GM18502 (cell line): ENCODE measurements around the gene RAD23A.
"Not testable (repeated sequence)": the region's sequence is repeated elsewhere in the genome, so short reads cannot be mapped to it uniquely, and the experiment has no call there.

ENCODE experiments used
- ATAC-seq: cut with Tn5 transposase; IDR thresholded peaks from one replicate; pipeline ENCODE4 v1.9.1; 2021; ENCODE audit warnings: mild to moderate bottlenecking; ENCODE audit not compliant: unreplicated experiment, poor library complexity

Gene RAD23A

DNA sequence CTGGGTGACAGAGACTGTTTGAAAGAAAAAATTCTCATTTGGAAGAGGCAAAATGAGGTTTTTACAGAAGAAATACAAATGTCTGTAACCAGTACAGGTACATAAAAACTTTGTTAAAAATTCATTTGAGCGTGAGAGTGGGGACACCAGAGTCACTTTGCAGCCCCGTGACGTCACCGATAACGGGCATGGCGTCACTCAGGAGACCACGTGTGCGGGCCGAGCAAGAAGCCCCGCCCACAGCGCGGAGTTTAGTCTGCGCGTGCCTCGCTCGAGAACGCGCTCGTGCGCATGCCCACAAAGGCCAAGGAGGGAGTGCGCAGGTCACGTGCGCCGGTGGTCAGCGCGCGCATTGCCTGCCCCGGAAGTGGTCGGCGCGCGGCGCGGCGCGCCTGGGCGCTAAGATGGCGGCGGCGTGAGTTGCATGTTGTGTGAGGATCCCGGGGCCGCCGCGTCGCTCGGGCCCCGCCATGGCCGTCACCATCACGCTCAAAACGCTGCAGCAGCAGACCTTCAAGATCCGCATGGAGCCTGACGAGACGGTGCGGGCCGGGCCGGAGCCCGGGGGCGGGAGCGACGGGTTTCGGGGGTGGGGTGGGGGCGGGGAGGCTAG lies at the start of gene RAD23A:
RAD23A (plus strand) TSS at position 384 of the 613 bp plus-strand sequence; CDS start at position 471, 87 bp downstream.
- peak; percentile 77 for ATAC-seq

DNA sequence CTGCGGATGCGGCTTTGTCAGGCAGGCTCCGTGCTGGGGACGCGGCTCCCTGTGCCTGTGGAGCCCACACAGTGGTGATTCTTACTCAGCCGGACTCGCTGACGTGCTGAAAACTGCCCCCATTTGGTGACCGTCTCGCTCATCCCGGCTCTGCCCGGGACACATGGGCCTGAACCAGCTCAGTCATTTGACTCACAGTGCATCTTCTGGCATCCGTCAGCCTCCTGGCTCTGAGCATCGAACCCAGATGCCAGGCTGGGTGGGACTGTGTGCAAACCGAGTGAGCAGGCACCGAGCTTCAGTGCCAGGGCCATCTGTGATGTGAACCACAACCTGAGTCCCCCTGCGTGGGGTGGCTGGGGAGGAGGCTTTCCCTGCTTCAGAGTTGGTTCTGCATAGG lies 49.2 kb upstream of the RAD23A start:
- ATAC-seq, result no peak

DNA sequence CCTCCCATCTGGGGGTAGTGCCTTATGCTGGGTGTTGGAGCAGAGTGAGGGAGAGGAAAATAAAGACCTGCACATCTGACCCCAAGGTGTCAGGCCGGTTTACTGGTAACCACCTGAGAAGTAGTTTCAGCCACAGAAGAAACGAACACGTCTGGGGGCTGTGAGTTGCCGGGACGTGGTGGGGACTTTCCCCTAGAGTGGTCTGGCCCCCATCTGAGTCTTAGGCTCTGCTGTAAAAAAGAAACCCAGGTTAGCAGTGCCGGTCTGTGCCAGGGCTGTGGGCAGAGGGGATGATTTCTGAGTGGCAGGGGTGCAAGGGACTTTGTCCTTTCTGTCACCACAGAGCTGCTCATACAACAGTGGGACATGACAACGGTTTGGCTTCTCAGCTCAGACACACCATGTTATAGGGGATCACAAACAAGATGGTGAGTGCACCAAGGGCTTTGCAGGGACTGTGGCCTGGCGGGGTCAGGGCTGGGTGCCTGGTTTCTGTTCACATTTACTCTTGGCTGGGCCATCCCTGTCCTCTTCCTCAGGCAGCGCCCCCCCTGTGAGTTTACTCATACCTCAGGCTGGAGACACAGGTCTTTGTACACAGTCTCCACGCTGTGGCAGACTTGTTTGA lies 45.7 kb upstream of the RAD23A start:
- peak; percentile 63 for ATAC-seq

DNA sequence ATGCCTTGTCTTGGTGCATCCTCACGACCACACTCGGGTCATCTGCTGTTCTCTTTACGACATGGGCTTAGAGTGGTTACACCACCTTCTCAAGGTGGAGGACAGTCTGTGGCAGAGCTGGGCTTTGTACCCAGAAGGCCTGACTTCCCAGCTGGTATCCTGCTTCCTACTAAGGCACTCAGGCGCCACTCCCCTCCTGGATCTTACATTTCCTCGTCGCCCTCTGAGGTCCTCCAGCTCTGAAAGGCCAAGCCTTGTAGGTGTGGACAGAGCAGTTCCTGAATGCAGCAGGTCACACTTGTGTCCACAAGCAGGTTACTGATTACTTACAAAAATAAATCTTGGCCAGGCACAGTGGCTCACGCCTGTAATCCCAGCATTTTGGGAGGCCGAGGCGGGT lies 38.5 kb upstream of the RAD23A start:
- ATAC-seq, result no peak

DNA sequence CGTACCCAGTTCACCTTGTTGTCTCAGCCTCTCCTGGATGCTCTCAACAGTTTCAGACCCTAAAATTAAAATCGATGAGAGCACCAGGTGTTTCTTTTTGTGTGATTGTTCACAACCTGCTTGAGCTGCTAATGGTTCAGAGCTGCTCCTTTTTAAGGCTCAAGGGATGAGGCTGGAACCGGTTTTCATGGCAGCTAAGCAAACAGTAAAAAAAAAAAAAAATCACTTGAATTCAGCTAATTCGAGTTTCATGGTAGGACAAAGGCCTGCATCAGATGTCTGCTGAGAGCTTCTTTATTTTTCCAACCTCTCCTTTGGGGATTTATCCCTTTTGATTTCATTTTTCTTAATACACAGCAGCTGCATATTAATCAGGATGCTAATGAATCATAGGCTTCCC lies 33.1 kb upstream of the RAD23A start:
- no peak for ATAC-seq

DNA sequence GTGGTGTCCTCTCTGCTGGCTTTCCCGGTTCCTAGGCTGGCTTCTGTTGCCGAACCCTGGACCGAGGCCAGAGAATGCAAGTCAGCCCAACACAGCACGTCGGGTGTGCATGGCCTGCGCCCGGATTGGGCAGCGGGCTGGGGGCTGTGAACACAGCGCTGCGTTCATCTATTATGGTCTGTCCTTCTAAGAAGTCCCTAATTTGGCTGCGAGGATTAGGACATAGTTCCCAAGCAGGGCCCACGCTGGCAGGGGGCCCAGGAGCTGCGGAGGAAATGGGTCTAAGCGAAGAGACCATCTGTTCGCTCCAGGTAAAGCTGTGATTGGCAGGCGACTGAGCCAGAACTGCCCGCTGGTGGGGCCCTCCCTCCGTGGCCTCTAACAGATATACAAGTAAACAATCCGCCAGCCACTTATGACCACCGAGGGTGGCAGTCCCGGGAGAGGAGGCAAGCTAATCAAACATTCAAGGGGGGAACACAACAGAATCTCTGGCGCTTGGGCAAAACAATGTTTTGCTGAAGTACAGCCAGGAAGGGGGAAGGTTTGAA lies 32.6 kb upstream of the RAD23A start:
- no peak for ATAC-seq

DNA sequence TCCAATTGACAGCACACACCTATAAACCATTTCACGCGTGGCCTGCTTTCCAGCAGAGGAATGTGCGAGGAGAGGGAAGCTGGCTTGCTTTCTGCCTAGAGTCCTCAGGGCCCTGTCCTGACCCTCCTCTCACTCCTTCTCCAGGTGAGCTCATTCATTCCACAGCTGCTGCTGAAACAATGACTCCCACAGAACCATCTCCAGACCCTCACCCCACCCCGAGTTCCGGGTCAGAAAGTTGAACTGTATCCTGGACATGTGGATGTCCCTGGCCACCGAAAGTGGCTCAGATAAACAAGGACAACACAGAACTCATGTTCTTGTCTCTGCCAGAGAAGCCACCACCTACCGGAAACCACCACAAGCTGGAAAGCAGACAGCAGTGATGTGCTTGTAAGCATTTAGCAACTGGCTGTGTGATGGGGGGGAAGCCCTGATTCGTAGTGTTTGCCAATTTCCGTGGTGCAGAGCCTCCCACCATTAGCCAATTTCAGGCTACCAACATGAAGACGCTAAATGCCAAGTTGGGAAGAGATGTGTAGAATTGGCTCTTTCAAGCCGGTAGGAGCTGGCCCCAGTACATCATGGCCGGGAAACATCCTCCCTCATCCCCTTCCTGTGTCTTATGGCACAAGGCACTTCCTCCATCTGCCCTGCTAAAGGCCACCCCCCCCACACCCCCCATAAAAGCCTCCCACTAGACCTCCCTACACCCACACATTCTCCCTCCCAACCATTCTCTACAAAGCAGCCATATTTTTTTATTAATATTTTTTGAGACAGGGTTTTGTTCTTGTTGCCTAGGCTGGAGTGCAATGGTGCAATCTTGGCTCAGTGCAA lies 31.6 kb upstream of the RAD23A start:
- ATAC-seq, result no peak

DNA sequence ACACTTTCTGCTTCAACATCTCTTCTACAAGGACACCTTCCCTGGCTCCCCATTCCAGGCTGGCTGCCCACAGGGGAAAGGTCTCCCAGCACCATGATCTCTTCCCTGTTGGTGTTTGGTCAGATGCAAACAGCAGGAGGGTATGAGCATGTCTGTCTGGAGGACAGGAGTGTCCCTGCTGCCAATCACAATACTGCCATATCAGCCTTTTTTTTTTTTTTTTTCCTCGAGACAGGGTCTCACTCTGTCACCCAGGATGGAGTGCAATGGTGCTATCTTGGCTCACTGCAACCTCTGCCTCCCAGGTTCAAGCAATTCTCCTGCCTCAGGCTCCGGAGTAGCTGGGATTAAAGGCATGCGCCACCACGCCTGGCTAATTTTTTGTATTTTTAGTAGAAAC lies 29.8 kb upstream of the RAD23A start:
- not testable (repeated sequence) for ATAC-seq

DNA sequence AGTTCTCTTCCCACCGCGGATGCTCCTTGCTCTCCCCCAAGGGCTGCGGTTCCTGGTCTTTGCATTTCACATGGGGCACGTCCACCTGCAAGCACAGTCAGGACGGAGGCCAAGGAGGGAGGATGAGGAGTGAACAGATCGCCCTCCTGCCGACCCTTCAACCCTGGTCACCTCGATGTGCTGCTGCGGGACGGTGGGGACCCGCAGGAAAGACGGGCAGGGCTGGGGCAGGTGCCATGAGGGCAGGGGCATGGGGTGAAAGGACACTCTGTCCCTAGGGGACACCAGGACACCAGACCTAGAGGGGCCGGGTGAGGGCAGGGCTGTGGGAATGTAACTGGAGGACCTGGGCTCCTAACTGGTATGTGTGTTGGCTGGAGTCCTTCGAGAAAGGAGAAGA lies 27.4 kb upstream of the RAD23A start:
- ATAC-seq, result no peak

DNA sequence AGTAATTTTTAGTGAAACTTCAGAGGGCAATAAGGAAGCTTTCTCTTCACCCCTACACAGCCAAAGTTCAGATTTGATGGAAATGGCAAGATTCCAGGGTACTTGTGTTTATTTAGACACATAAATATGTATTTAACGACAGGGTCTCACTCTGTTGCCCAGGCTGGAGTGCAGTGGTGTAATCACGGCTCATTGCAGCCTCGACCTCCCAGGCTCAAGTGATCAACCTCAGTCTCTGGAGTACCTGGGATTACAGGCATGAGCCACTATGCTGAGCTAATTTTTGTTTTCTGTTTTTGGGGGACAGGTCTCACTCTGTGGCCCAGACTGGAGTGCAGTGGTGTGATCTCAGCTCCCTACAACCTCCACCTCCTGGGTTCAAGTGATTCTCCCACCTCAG lies 24.6 kb upstream of the RAD23A start:
- no peak for ATAC-seq

DNA sequence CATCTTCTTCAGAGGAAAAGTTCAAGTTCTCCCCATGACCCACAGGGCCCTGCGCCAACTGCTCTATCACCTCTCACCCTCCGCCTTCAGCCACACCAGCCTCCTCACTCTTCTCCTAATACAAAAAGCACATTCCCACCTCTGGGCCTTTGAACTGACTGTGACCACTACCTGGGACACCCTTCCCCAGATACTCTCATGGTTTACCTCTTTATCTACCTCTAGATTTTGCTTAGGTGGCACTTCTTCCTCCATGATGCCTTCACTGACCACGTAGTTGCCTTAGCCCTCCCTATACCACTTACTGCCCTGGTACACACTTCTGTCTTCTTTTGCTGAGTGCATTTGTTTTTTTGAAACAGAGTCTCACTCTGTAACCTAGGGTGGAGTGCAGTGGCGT lies 22.7 kb upstream of the RAD23A start:
- no peak for ATAC-seq

DNA sequence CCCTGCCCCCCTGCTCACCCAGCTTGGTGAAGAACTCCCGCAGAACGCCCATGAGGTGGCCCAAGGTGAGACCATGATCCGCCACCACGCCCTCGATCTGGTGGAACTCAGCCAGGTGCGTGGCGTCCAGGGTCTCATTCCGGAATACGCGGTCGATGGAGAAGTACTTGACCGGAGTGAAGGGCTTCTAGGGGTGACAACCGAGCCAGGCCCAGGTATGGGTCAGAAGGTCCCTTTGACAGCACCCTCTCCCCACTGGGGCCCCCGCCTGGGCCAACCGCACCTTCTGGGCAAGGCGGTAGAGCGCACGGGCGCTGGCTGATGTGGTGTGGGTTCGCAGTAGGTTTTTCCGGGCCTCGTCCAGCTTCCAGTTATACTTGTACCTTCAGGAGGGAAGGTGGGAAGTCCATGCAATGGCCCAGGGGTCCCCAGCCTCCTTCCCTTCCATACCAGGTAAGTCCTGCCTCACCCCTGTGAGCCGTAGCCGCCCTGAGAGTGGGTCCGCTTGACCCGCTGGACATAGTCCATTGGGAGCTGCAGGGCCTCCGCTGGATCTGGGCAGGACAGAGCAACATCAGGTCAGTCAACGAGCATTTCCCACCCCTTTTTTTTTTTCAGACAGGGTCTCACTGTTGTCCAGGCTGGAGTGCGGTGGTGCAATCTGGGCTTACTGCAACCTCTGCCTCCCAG lies 20.9 kb upstream of the RAD23A start:
- ATAC-seq, result no peak

DNA sequence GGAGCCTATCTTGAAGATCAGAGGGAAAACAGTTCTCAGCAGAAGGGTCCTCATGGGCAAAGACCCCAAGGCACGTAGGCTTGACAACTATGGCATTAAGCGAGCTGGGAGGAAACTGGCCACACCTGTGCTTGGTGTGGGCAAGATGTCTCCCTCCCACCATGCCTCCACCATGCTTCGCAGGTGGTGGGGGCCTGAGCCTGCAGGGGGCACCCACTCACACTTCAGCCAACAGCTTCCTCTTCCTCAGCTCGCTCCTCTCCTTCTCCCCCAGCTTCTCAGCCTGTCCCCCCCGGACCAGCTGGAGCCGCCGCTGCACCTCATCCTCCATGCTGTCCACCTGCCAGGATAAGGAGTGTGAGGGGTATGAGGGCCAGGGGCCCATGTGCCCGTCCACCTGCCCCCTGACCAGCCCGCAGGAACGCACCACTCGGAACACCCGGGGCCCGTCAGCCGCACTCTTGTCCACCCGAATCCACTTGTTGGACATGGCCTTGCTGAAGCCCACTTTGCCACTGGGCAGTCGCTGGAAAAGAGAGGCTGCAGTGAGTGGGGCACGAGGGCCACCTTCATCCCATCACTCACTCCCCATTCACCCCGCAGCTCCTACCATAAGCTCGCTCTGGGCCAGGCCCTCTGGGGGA lies 15.5 kb upstream of the RAD23A start:
- no peak for ATAC-seq

DNA sequence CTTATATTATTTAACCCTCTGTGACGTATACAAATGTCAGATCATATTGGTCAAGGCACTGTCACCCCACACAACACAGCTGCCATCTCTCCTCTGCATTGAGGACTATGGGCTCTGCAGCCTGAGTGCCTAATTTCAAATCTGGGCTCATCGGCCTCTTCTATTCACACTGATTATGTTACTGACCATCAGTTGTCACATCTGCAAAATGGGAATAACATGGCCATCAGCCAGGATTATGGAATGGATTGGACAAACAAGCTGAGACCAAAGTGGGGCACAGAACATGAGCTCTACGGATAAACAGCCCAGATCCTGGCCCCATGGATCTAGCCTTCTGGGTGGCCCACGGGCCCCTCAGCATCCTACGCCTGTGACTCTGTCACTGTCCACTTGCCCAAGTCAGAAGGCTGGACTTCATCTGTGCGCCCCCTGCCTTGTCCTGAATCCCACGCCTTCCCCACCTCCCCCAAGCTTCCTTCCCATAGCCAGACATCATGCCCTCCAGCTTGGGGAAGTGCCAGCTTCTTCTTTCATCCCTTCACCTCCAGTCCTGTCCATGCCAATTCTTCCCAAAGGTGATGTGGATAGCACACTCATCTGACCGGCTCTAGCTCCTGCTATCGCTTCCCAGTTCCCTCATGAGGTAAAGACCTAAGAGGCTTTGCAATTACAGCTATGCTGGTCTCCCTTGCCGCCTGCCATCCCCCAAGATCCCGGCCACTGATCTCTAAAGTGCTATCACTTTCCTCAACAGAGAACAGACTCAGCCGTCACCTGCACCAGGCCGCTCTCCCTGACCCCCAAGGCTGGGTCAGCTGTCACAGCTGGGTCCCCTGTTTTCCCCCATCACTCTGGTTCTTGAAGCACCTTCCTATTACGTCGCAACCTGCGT lies 13.0 kb upstream of the RAD23A start:
- ATAC-seq, result no peak

DNA sequence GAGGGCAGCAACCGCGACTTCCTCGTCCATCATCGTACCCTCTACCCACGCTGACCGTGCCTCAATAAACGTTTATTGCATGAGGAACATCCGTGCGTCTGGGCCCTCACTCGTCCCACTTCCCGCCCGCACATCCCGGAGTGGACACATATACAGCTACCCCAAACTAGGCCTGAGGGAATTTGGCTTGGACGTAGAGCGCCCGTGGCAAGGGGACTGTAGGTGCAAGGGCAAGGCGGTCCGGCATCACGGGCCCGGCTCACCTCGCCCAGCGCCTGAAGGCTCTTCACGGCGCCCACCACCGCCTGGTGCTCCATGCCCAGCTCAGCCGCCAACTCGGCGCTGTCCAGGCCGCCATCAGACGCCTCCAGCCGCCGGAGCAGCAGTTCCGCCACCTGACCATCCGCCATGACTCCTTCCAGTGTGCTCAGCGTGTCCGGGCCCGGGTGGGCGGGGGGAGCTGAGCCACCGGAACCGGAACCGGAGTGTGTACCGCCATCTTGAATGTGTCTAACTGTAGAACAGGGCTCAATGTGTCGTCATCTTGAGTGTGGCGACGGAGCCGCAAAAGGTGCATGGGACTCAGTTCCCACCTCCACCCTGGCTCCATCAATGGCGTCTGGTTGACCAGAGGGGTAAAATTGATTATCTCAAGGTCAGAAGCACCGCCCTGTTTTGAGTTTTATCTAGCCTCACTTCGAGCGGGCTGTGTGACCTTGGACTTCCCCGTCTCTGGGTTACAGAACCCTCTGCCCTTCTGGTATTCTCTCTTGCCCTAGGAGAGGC lies 12.2 kb upstream of the RAD23A start, which contains the start of gene FARSA:
FARSA (minus strand) TSS at position 425 of the 786 bp plus-strand sequence; CDS start at position 410, 15 bp downstream.
- peak; percentile 44 for ATAC-seq

DNA sequence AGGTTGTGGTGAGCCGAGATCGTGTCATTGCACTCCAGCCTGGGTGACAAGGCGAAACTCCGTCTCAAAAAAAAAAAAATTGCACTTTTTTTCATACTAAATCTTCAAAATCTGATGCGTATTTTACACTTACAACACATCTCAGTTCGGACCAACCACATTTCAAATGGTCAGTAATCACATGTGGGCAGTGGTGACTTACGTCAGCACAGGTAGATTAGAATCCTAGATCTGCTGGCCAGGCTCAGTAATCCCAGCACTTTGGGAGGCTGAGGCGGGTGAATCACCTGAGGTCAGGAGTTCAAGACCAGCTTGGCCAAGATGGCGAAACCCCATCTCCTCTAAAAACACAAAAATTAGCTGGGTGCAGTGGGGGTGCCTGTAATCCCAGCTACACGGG lies 10.6 kb upstream of the RAD23A start:
- ATAC-seq, result no peak

DNA sequence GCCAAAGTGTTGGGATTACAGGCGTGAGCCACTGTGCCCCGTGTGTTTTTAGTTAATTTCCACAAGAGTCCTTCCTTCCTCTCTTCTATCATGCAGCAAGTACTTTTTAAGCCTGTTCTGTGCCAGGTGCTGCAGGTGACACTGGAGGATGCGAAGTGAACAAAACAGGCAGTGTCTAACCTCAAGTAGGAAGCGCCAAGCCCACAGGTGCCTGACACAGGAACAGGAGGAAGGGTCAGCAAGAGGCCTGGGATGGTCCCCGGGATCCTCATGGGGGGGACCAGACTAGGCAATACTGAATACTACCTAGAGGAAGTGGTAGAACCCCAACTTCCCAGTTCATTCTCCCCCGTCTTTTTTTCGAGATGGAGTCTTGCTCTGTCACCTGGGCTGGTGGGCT lies 9.1 kb upstream of the RAD23A start:
- ATAC-seq, result no peak
